CD8-positive, alpha-beta memory T cell (primary cell): ENCODE data around the gene ADRA2B. TPM values are rescaled to one million over a fixed set of nuclear protein-coding genes. Genes with fewer than 3 reads are reported as not detected.
A peak's percentile ranks its signal among the peaks of the same experiment; 100 is the strongest.
"Not testable (repeated sequence)": the region's sequence is repeated elsewhere in the genome, so short reads cannot be mapped to it uniquely, and the experiment has no call there.

Experiments
- CTCF ChIA-PET: fragments of 350-600 bp; sonication (Branson Sonifier 250); formaldehyde crosslinking; loops from one replicate; lab custom pipeline; 2021; ENCODE audit warnings: antibody characterized with exemption; lab: Charles Lee
- POLR2A ChIA-PET: fragments of 350-600 bp; sonication (Branson Sonifier 250); formaldehyde crosslinking; loops from one replicate; lab custom pipeline; 2021; ENCODE audit warnings: antibody characterized with exemption; lab: Charles Lee
- DNase-seq, 5 donors: peaks; one replicate each; pipeline versions ENCODE4 v3.0.0 to v3.0.0-alpha.2; 2020 to 2022; ENCODE audit warnings: mixed read lengths in 1 of 5
- H3K27ac ChIP-seq: one replicate; pipeline ENCODE4 v1.7.0; 2013; ENCODE audit warnings: low read depth, mild to moderate bottlenecking, low read length, moderate library complexity
- H3K27me3 ChIP-seq: 2 replicates; pipeline ENCODE4 v1.7.0; 2013; ENCODE audit warnings: low read length, mild to moderate bottlenecking; ENCODE audit not compliant: insufficient read depth, poor library complexity, severe bottlenecking
- H3K36me3 ChIP-seq: 2 replicates; pipeline ENCODE4 v1.7.0; 2013; ENCODE audit warnings: mild to moderate bottlenecking, low read length, moderate library complexity; ENCODE audit not compliant: insufficient read depth
- H3K4me1 ChIP-seq: 2 replicates; pipeline ENCODE4 v1.7.0; 2013; ENCODE audit warnings: mild to moderate bottlenecking, low read length, moderate library complexity; ENCODE audit not compliant: insufficient read depth
- H3K4me3 ChIP-seq: 2 replicates; pipeline ENCODE4 v1.7.0; 2013; ENCODE audit warnings: mild to moderate bottlenecking, low read length
- H3K9me3 ChIP-seq: 2 replicates; pipeline ENCODE4 v1.7.0; 2013; ENCODE audit warnings: mild to moderate bottlenecking, low read length
- H3K27ac Mint-ChIP-seq, 8 donors: one replicate each; pipeline ENCODE4 v1.8.0; 2020 to 2021; ENCODE audit warnings: mixed read lengths in 8 of 8, mild to moderate bottlenecking in 6 of 8, inconsistent platforms in 3 of 8, moderate library complexity in 3 of 8
- H3K27me3 Mint-ChIP-seq, 2 donors: one replicate each; pipeline ENCODE4 v1.8.0; 2020 to 2021; ENCODE audit warnings: mixed read lengths in 2 of 2, mild to moderate bottlenecking in 1 of 2, moderate library complexity in 1 of 2
- H3K36me3 Mint-ChIP-seq, 3 donors: one replicate each; pipeline ENCODE4 v1.8.0; 2020 to 2021; ENCODE audit warnings: mixed read lengths in 3 of 3, inconsistent platforms in 1 of 3, mild to moderate bottlenecking in 1 of 3
- H3K4me1 Mint-ChIP-seq, 3 donors: one replicate each; pipeline ENCODE4 v1.8.0; 2020 to 2021; ENCODE audit warnings: mixed read lengths in 3 of 3, inconsistent platforms in 1 of 3, mild to moderate bottlenecking in 1 of 3
- H3K4me3 Mint-ChIP-seq, 7 donors: one replicate each; pipeline ENCODE4 v1.8.0; 2020 to 2021; ENCODE audit warnings: mixed read lengths in 7 of 7, mild to moderate bottlenecking in 6 of 7, moderate library complexity in 4 of 7, inconsistent platforms in 2 of 7
- H3K9me3 Mint-ChIP-seq, 5 donors: one replicate each; pipeline ENCODE4 v1.8.0; 2020 to 2022; ENCODE audit warnings: mixed read lengths in 5 of 5, mild to moderate bottlenecking in 3 of 5, moderate library complexity in 2 of 5, inconsistent platforms in 1 of 5
- polyA plus RNA-seq: library from polyadenylated mRNA; unstranded; fragments of 300-500 nt; fragmentation: Illumina TruSeq; gene quantifications from one replicate; pipeline ENCODE4 v1.2.3, GENCODE V29; 2021
- total RNA-seq, 2 experiments: library from RNA; stranded (reverse); gene quantifications; one replicate each; pipeline ENCODE4 v1.2.3, GENCODE V29; 2021

ADRA2B gene
- total and polyA plus RNA-seq, 3 experiments from 2014 or later = 0.07 to 0.24 TPM; not detected in 1

GRCh38 chr2:96075199-96075771 lies 41.1 kb downstream of the ADRA2B start:
- Mint-ChIP-seq H3K27me3 (peaks cover 6% of the 10 kb centered on the region in 2 donors), H3K36me3 (peaks cover 0 to 16% (median 2%) of the 10 kb centered on the region in 3 donors), H3K4me3 (no peak overlapping the region), H3K27ac (no peak overlapping the region), H3K9me3 (peaks cover 6 to 23% (median 15%) of the 10 kb centered on the region in 5 donors), H3K4me1 (no peaks in the 10 kb centered on the region)
- CTCF ChIA-PET = interaction anchor here (1.1 to 1.4 kb wide), 2 partner anchors 24 to 63 kb away, joined by 3 read pairs; partner anchors contain the start of gene ASTL
- H3K36me3 ChIP-seq = no peaks in the 10 kb centered on the region
- H3K27ac ChIP-seq = no peak overlapping the region
- POLR2A ChIA-PET = no interaction called here
- DNase-seq = no peak
- H3K4me3 ChIP-seq = no peak overlapping the region
- no peaks in the 10 kb centered on the region for H3K9me3 ChIP-seq
- H3K4me1 ChIP-seq = no peaks in the 10 kb centered on the region
- no peaks in the 10 kb centered on the region for H3K27me3 ChIP-seq

- CTCF ChIA-PET = interaction anchor here (1.4 kb wide), 1 partner anchor 25 kb away, joined by 3 read pairs; no protein-coding TSS in a partner anchor
- no peaks in the 10 kb centered on the region for H3K27me3 ChIP-seq
- DNase-seq = no peak
Measured at GRCh38 chr2:96074156-96074555, 42.2 kb downstream of the ADRA2B start.

GRCh38 chr2:96073170-96073775 lies 43.1 kb downstream of the ADRA2B start:
- peak overlapping the region in 1 of 8 donors; percentile 47 for H3K27ac Mint-ChIP-seq
- CTCF ChIA-PET = no interaction called here
- POLR2A ChIA-PET = no interaction called here

More at GRCh38 chr2:96074156-96074555, 42.2 kb downstream of the ADRA2B start:
- Mint-ChIP-seq H3K9me3 (peaks cover 6 to 23% (median 15%) of the 10 kb centered on the region in 5 donors), H3K4me3 (no peak overlapping the region), H3K27me3 (peaks cover 3 to 4% of the 10 kb centered on the region in 2 donors), H3K27ac (no peak overlapping the region), H3K36me3 (peaks cover 0 to 16% (median 2%) of the 10 kb centered on the region in 3 donors), H3K4me1 (no peaks in the 10 kb centered on the region)
- Histone ChIP-seq H3K36me3 (no peaks in the 10 kb centered on the region), H3K4me3 (no peak overlapping the region), H3K4me1 (no peaks in the 10 kb centered on the region), H3K27ac (no peak overlapping the region), H3K9me3 (no peaks in the 10 kb centered on the region)
- POLR2A ChIA-PET = no interaction called here

GRCh38 chr2:96072746-96073145 lies 43.6 kb downstream of the ADRA2B start:
- peaks cover 6 to 23% (median 15%) of the 10 kb centered on the region in 5 donors for H3K9me3 Mint-ChIP-seq
- H3K4me1 Mint-ChIP-seq = no peaks in the 10 kb centered on the region
- Histone ChIP-seq H3K27me3 (no peaks in the 10 kb centered on the region), H3K4me3 (no peak overlapping the region), H3K9me3 (no peaks in the 10 kb centered on the region), H3K4me1 (no peaks in the 10 kb centered on the region), H3K27ac (no peak overlapping the region), H3K36me3 (no peaks in the 10 kb centered on the region)
- peaks cover 3 to 4% of the 10 kb centered on the region in 2 donors for H3K27me3 Mint-ChIP-seq
- ChIA-PET POLR2A (no interaction called here), CTCF (interaction anchor here (1.2 kb wide), 1 partner anchor 44 kb away, joined by 3 read pairs; no protein-coding TSS in a partner anchor)
- peak overlapping the region in 1 of 8 donors; percentile 47 for H3K27ac Mint-ChIP-seq
- H3K4me3 Mint-ChIP-seq = no peak overlapping the region
- H3K36me3 Mint-ChIP-seq = peaks cover 0 to 16% (median 2%) of the 10 kb centered on the region in 3 donors
- no peak for DNase-seq

More at GRCh38 chr2:96073170-96073775, 43.1 kb downstream of the ADRA2B start:
- Histone ChIP-seq H3K27me3 (no peaks in the 10 kb centered on the region), H3K4me1 (no peaks in the 10 kb centered on the region), H3K27ac (no peak overlapping the region), H3K36me3 (no peaks in the 10 kb centered on the region), H3K4me3 (no peak overlapping the region), H3K9me3 (no peaks in the 10 kb centered on the region)
- Mint-ChIP-seq H3K4me3 (peak overlapping the region in 1 of 7 donors; percentile 32), H3K27me3 (peaks cover 3 to 4% of the 10 kb centered on the region in 2 donors), H3K36me3 (peaks cover 0 to 16% (median 2%) of the 10 kb centered on the region in 3 donors), H3K4me1 (no peaks in the 10 kb centered on the region), H3K9me3 (peaks cover 6 to 23% (median 15%) of the 10 kb centered on the region in 5 donors)
- DNase-seq = no peak

GRCh38 chr2:96071977-96072491 lies 44.3 kb downstream of the ADRA2B start:
- H3K4me1 ChIP-seq, H3K27me3 ChIP-seq, H3K36me3 ChIP-seq, H3K9me3 ChIP-seq, DNase-seq, H3K4me1 Mint-ChIP-seq, H3K27me3 Mint-ChIP-seq, H3K4me3 ChIP-seq, POLR2A ChIA-PET, H3K4me3 Mint-ChIP-seq, H3K27ac Mint-ChIP-seq, H3K27ac ChIP-seq: not testable (repeated sequence)
- CTCF ChIA-PET = interaction anchor here (1.2 kb wide), 1 partner anchor 45 kb away, joined by 3 read pairs; no protein-coding TSS in a partner anchor
- Mint-ChIP-seq H3K9me3 (peaks cover 6 to 22% (median 14%) of the 10 kb centered on the region in 5 donors), H3K36me3 (peaks cover 0 to 16% (median 2%) of the 10 kb centered on the region in 3 donors)

- H3K27me3 Mint-ChIP-seq, POLR2A ChIA-PET, H3K36me3 ChIP-seq, DNase-seq, H3K4me3 ChIP-seq, H3K27me3 ChIP-seq, H3K27ac Mint-ChIP-seq, H3K9me3 ChIP-seq, H3K4me1 ChIP-seq, H3K4me1 Mint-ChIP-seq, H3K27ac ChIP-seq: not testable (repeated sequence)
- peaks cover 6 to 18% (median 9%) of the 10 kb centered on the region in 5 donors for H3K9me3 Mint-ChIP-seq
- peak overlapping the region in 1 of 7 donors; percentile 11 for H3K4me3 Mint-ChIP-seq
- CTCF ChIA-PET = interaction anchor here (1.2 kb wide), 1 partner anchor 46 kb away, joined by 3 read pairs; no protein-coding TSS in a partner anchor
- H3K36me3 Mint-ChIP-seq = peaks cover 0 to 11% (median 2%) of the 10 kb centered on the region in 3 donors
Measured at GRCh38 chr2:96071087-96071976, 45.0 kb downstream of the ADRA2B start.

GRCh38 chr2:96070351-96070750 lies 46.0 kb downstream of the ADRA2B start:
- CTCF ChIA-PET, POLR2A ChIA-PET, H3K4me1 Mint-ChIP-seq: not testable (repeated sequence)

More at GRCh38 chr2:96070351-96070750, 46.0 kb downstream of the ADRA2B start:
- not testable (repeated sequence) for H3K36me3 ChIP-seq, H3K4me3 ChIP-seq, DNase-seq, H3K9me3 ChIP-seq, H3K4me3 Mint-ChIP-seq, H3K27me3 ChIP-seq, H3K36me3 Mint-ChIP-seq, H3K27ac ChIP-seq, H3K27ac Mint-ChIP-seq, H3K9me3 Mint-ChIP-seq, H3K27me3 Mint-ChIP-seq, H3K4me1 ChIP-seq
